PC-3 (cell line): ENCODE results near the gene TMEM132D. TPM values are rescaled to one million over a fixed set of nuclear protein-coding genes. Genes with fewer than 3 reads are reported as not detected.

Experiments used
- ATAC-seq: fragments of 200-7000 bp; cut with Tn5 transposase; 2 replicates; pipeline ENCODE4 v1.9.1; 2020; ENCODE audit warnings: mild to moderate bottlenecking, moderate library complexity
- BruUV-seq: library from RNA; stranded (reverse); fragments of 400-500 nt; replicated peaks from 2 replicates; lab custom pipeline; 2021; lab: Mats Ljungman, UMichigan
- CTCF ChIA-PET: fragments of 300-600 bp; sonication (Branson Sonifier 250); formaldehyde crosslinking; loops from one replicate; lab custom pipeline; 2022; ENCODE audit warnings: antibody characterized with exemption; lab: Charles Lee
- POLR2A ChIA-PET: fragments of 300-600 bp; sonication (Branson Sonifier 250); formaldehyde crosslinking; loops from one replicate; lab custom pipeline; 2022; ENCODE audit warnings: antibody characterized with exemption; ENCODE audit not compliant: unreplicated experiment; lab: Charles Lee
- DNase-seq: peaks from one replicate; pipeline ENCODE4 v3.0.0-alpha.2; 2015
- H2AFZ ChIP-seq: fragments of 300-600 bp; sonication (generic); 2 replicates; pipeline ENCODE4 v1.6.0; 2016; ENCODE audit warnings: antibody characterized with exemption, low read length
- H3F3A ChIP-seq: fragments of 300-600 bp; sonication (generic); one replicate; pipeline ENCODE4 v1.6.0; 2017; ENCODE audit warnings: antibody characterized with exemption, low read length, control low read depth, mild to moderate bottlenecking; ENCODE audit not compliant: unreplicated experiment
- H3K27ac ChIP-seq: fragments of 300-600 bp; sonication (generic); 2 replicates; pipeline ENCODE4 v1.5.1; 2016; ENCODE audit warnings: mild to moderate bottlenecking, low read length
- H3K27me3 ChIP-seq: fragments of 300-600 bp; sonication (generic); 2 replicates; pipeline ENCODE4 v1.6.1; 2016; ENCODE audit warnings: low read length, mixed read lengths
- H3K36me3 ChIP-seq: fragments of 300-600 bp; sonication (generic); 2 replicates; pipeline ENCODE4 v1.6.1; 2016; ENCODE audit warnings: low read depth, mixed run types, low read length, mixed read lengths
- H3K4me1 ChIP-seq: fragments of 300-600 bp; sonication (generic); 2 replicates; pipeline ENCODE4 v1.5.1; 2016; ENCODE audit warnings: low read length; ENCODE audit not compliant: insufficient read depth
- H3K4me2 ChIP-seq: fragments of 300-600 bp; sonication (generic); 2 replicates; pipeline ENCODE4 v1.6.0; 2016; ENCODE audit warnings: low read length
- H3K4me3 ChIP-seq: fragments of 300-600 bp; sonication (generic); 2 replicates; pipeline ENCODE4 v1.5.1; 2016; ENCODE audit warnings: mild to moderate bottlenecking, low read length, mixed read lengths
- H3K79me2 ChIP-seq: fragments of 300-600 bp; sonication (generic); 2 replicates; pipeline ENCODE4 v1.6.1; 2017; ENCODE audit warnings: low read length, mixed read lengths
- H3K9ac ChIP-seq: fragments of 300-600 bp; sonication (generic); 2 replicates; pipeline ENCODE4 v1.6.0; 2016; ENCODE audit warnings: mild to moderate bottlenecking, low read length
- H3K9me2 ChIP-seq: fragments of 300-600 bp; sonication (generic); replicated peaks from 2 replicates; pipeline ENCODE4 v1.6.1; 2016; ENCODE audit warnings: mixed run types, low read length, mixed read lengths
- H3K9me3 ChIP-seq: fragments of 300-600 bp; sonication (generic); 2 replicates; pipeline ENCODE4 v1.6.1; 2016; ENCODE audit warnings: low read length, mixed read lengths
- H4K20me1 ChIP-seq: fragments of 300-600 bp; sonication (generic); 2 replicates; pipeline ENCODE4 v1.6.1; 2016; ENCODE audit warnings: low read length, mixed read lengths
- CTCF ChIP-seq: fragments of 300-600 bp; sonication (generic); conservative IDR thresholded peaks from 2 replicates; pipeline ENCODE4 v1.5.1; 2017; ENCODE audit warnings: antibody characterized with exemption, low read depth, mild to moderate bottlenecking, low read length
- EZH2 ChIP-seq: fragments of 300-600 bp; sonication (generic); IDR thresholded peaks from one replicate; pipeline ENCODE4 v1.6.1; 2017; ENCODE audit warnings: antibody characterized with exemption, mild to moderate bottlenecking, low read length; ENCODE audit not compliant: unreplicated experiment
- EZH2phosphoT487 ChIP-seq: fragments of 300-600 bp; sonication (generic); IDR thresholded peaks from 2 replicates; pipeline ENCODE4 v1.6.1; 2018; ENCODE audit warnings: mild to moderate bottlenecking, antibody characterized with exemption, low read length, borderline replicate concordance
- intact Hi-C: fragments of 100-400 bp; cut with micrococcal nuclease; formaldehyde crosslinking; loops from 2 replicates; pipeline ENCODE4 v1.9.0; 2023
- total RNA-seq: library from RNA; depleted of rRNA; stranded (reverse); fragments of >200 nt; gene quantifications from 2 replicates; pipeline ENCODE4 v1.2.3, GENCODE V29; 2014

Gene TMEM132D
- total RNA-seq, 1 experiment from 2014 or later: not detected

GRCh38 chr12:129746318-129746717, 157.5 kb downstream of the TMEM132D start:
- Histone ChIP-seq H3K9ac (no peak overlapping the region), H3K4me3 (no peak overlapping the region), H3K9me3 (no peaks in the 10 kb centered on the region), H3K36me3 (no peaks in the 10 kb centered on the region), H3K9me2 (no peaks in the 10 kb centered on the region), H3K4me2 (no peak overlapping the region), H4K20me1 (no peaks in the 10 kb centered on the region), H3K27me3 (peaks cover 24% of the 10 kb centered on the region; the same call in 1 of the 2 replicates), H3K79me2 (no peaks in the 10 kb centered on the region), H3F3A (no peaks in the 10 kb centered on the region), H3K27ac (no peak overlapping the region), H2AFZ (no peak overlapping the region), H3K4me1 (no peaks in the 10 kb centered on the region)
- POLR2A ChIA-PET: interaction anchor here (0.6 kb wide), 1 partner anchor 316 kb away, joined by 3 read pairs; no protein-coding TSS in a partner anchor
- BruUV-seq: no TSS peak
- intact Hi-C loops: no loop called here
- DNase-seq: no peak
- CTCF ChIA-PET: no interaction called here
- TF ChIP-seq CTCF (no peak), EZH2 (no peak), EZH2phosphoT487 (no peak)
- no peak for ATAC-seq

GRCh38 chr12:129729170-129729569, 174.7 kb downstream of the TMEM132D start:
- no peak overlapping the region for H3K4me3 ChIP-seq
- H3K9me2 ChIP-seq: no peaks in the 10 kb centered on the region
- H4K20me1 ChIP-seq: no peaks in the 10 kb centered on the region
- BruUV-seq: no TSS peak
- intact Hi-C loops: no loop called here
- CTCF ChIA-PET: no interaction called here
- no peaks in the 10 kb centered on the region for H3K79me2 ChIP-seq
- POLR2A ChIA-PET: no interaction called here
- H3K4me1 ChIP-seq: no peaks in the 10 kb centered on the region
- no peak overlapping the region for H2AFZ ChIP-seq
- 0 out of 2 replicates have a peak, but pooled peaks cover 3% of the 10 kb centered on the region for H3K9me3 ChIP-seq
- no peak for TF ChIP-seq EZH2
- TF ChIP-seq EZH2phosphoT487: no peak
- TF ChIP-seq CTCF: no peak
- no peak for ATAC-seq
- no peaks in the 10 kb centered on the region for H3K36me3 ChIP-seq
- no peak overlapping the region for H3K27ac ChIP-seq
- DNase-seq: no peak
- no peak overlapping the region for H3K9ac ChIP-seq
- no peak overlapping the region for H3K4me2 ChIP-seq
- peaks cover 21% of the 10 kb centered on the region for H3K27me3 ChIP-seq
- H3F3A ChIP-seq: no peaks in the 10 kb centered on the region

- DNase-seq: no peak
- Histone ChIP-seq H3K4me1 (no peaks in the 10 kb centered on the region), H3K36me3 (no peaks in the 10 kb centered on the region), H3K4me3 (no peak overlapping the region), H3K9ac (no peak overlapping the region), H3K79me2 (no peaks in the 10 kb centered on the region), H3K4me2 (no peak overlapping the region), H3K9me3 (no peaks in the 10 kb centered on the region), H3K27me3 (peaks cover 34% of the 10 kb centered on the region), H3K9me2 (no peaks in the 10 kb centered on the region), H3K27ac (no peak overlapping the region), H2AFZ (no peak overlapping the region), H4K20me1 (no peaks in the 10 kb centered on the region), H3F3A (no peaks in the 10 kb centered on the region)
- intact Hi-C loops: no loop called here
- ChIA-PET POLR2A (no interaction called here), CTCF (no interaction called here)
- TF ChIP-seq EZH2phosphoT487 (no peak), CTCF (no peak), EZH2 (no peak)
- ATAC-seq: no peak
- BruUV-seq: no TSS peak
Observed at GRCh38 chr12:129727100-129727499, 176.7 kb downstream of the TMEM132D start.
